ENCODE data around the gene FER.

The FER gene

DNA sequence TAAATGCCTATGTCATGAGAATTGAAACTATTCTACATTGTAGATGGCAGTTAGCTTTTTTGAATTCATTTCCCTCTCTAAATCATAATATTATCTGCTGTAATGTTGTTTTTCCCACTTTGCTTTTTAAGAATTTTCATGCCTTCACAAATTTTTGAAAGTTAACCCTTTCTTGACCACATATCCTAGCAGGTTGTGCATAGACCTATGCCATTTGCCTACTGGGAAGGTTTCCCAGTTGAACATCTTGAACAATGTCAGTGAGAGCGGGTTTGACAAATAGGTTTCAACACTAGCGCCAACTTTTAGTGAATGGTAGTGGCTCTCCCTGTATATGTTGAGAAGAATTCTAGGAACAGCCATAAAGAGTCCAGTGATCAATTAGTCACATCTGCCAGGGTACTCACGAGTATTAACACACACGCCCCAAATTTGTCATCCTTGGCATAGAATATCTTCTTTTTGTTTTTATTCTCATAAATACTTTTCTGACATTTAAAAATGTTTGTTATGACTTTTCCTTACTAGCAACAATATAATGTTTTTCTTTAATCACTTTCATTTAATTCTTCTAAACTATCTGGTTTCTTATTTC, 354.5 kb downstream of the FER start:
- no peak overlapping the region for H3K4me3 ChIP-seq (replicated peaks; ENCODE audit: low read depth, low read length)
- TF ChIP-seq, protein P1, sequence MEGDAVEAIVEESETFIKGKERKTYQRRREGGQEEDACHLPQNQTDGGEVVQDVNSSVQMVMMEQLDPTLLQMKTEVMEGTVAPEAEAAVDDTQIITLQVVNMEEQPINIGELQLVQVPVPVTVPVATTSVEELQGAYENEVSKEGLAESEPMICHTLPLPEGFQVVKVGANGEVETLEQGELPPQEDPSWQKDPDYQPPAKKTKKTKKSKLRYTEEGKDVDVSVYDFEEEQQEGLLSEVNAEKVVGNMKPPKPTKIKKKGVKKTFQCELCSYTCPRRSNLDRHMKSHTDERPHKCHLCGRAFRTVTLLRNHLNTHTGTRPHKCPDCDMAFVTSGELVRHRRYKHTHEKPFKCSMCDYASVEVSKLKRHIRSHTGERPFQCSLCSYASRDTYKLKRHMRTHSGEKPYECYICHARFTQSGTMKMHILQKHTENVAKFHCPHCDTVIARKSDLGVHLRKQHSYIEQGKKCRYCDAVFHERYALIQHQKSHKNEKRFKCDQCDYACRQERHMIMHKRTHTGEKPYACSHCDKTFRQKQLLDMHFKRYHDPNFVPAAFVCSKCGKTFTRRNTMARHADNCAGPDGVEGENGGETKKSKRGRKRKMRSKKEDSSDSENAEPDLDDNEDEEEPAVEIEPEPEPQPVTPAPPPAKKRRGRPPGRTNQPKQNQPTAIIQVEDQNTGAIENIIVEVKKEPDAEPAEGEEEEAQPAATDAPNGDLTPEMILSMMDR (IDR thresholded peaks at IDR 0.05; ENCODE audit: low read length, missing control alignments): no peak
- DNase-seq (ENCODE audit: low read depth): no peak

DNA sequence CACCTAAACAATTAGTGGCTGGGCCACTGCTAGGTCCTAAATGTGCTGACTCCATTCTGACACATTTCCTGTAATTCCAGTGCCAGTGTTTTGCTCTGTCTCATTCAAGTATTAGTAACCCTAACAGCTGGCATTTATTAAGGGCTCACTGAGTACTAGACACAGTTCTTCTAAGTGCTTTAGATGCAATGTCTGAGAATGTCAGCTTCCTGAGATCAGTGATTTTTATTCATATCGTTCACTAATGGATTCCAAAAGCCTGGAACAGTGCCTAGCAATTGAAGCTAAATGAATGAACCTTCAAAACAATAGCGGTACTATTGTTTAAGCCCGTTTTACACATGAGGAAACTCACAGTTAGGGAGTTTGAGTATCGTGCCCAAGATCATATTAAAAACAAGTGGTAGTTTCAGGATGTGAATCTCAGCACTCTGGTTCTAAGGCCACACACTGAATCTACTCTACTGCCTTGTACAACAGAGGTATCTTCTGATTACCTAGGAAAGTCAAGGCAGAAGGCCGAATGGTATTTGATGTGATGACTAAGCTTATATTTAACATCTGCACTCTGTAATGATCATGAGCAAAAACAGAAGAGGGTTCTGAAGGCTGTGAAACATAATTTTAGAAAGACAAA, 358.1 kb downstream of the FER start:
- H3K4me3 ChIP-seq (replicated peaks; ENCODE audit: low read depth, low read length): no peak overlapping the region
- TF ChIP-seq, protein P1 (IDR thresholded peaks at IDR 0.05; ENCODE audit: low read length, missing control alignments): no peak
- DNase-seq (ENCODE audit: low read depth): peak; percentile 94

DNA sequence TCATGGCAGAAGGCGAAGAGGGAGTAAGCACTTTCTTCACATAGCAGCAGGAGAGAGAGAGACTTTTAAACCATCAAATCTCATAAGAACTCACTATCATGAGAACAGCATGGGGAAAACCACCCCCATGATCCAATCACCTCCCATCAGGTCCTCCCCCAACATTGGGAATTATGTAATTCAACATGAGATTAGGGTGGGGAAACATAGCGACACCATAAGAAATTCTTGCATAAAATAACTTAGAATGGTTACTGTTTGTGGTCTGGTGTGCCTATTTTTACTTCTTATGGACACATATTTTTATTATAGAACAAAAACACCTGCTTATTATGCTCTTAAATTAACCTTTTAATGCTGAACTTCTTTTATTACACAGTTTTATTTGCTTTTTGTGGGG, 364.0 kb downstream of the FER start:
- TF ChIP-seq, protein P1 (IDR thresholded peaks at IDR 0.05; ENCODE audit: low read length, missing control alignments): no peak
- no peak for DNase-seq (ENCODE audit: low read depth)
- H3K4me3 ChIP-seq (replicated peaks; ENCODE audit: low read depth, low read length): no peak overlapping the region

DNA sequence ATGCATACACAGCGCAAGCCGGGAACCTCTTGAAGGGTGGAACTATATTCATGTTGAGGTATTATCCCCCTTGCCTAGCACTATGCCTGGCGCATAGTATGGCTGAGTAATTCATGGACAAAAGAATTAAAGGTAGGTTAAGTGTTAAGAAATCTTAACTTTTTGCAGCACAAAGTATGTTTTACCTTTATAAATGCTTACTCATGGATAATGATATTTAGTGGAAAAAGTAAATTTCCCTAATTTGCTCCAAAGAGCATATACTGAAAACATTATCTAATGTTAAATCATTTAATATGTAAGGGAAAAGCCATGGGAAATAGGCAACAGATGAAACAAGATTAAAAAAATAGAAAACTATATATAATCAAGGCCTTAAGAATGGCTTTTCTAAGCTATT, 365.9 kb downstream of the FER start:
- H3K4me3 ChIP-seq (replicated peaks; ENCODE audit: low read depth, low read length): no peak overlapping the region
- TF ChIP-seq, protein P1 (IDR thresholded peaks at IDR 0.05; ENCODE audit: low read length, missing control alignments): no peak
- no peak for DNase-seq (ENCODE audit: low read depth)

DNA sequence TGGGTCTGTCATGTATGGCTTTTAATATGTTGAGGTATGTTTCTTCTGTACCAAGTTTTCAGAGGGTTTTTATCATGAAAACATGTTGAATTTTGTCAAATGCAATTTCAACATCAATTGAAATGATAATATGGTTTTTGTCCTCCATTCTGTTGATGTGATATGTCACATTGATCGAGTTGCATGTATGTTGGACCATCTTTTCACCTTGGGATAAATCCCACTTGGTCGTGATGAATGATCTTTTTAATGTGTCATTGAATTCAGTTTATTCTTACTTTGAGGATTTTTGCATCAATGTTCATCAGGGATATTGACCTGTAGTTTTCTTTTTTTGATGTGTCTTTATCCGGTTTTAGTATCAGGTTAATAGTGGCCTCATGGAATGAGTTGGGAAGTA, 373.5 kb downstream of the FER start:
- TF ChIP-seq, protein P1 (IDR thresholded peaks at IDR 0.05; ENCODE audit: low read length, missing control alignments): no peak
- no peak overlapping the region for H3K4me3 ChIP-seq (replicated peaks; ENCODE audit: low read depth, low read length)
- no peak for DNase-seq (ENCODE audit: low read depth)

DNA sequence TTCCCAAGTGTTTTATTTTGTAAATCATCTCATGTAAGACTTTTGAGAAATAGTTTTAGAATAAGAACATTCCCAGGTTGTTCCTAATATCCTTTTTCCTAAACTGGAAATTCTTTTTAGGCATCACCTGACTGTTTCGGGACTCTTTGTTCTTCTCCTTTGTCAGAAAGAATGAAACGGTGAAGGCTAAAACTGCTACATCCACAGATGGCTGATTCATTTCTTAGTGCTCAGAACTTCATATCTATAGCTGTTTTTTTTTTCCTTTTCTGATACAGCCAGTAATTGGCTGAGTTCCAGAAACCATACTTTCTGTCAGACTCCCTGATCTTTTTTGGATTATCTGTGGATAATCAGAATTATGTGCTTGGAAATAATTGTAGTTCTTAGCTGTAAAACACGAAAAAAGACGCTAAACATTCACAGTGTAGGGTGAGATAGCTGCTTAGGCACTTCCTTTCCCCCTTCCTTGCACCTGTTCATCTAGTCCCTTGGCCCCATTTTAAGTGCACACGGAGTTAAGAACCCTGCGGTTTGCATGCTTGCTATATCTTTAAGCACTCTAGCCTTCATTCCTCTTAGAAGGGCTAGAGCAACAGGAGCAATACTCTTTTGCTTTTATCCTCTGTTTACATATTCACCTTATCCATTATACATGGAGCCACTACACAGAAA, 378.2 kb downstream of the FER start:
- TF ChIP-seq, protein P1 (IDR thresholded peaks at IDR 0.05; ENCODE audit: low read length, missing control alignments): no peak
- DNase-seq (ENCODE audit: low read depth): no peak
- no peak overlapping the region for H3K4me3 ChIP-seq (replicated peaks; ENCODE audit: low read depth, low read length)

Data from fibroblast of pulmonary artery (primary cell).